Measurements from ENCODE around the gene CYSRT1. TPM values are rescaled to one million over a fixed set of nuclear protein-coding genes. Genes with fewer than 3 reads are reported as not detected.

CYSRT1 gene
- total and polyA plus RNA-seq, 2 donors (not counting 1 experiment from before 2014, with no cell fraction given) = 0.22 to 0.51 TPM

GRCh38 chr9:137220317-137221094 is 4.5 kb upstream of the CYSRT1 start:
- Mint-ChIP-seq H3K27ac (no peak overlapping the region), H3K9me3 (ENCODE audit: insufficient read depth) (no peaks in the 10 kb centered on the region), H3K27me3 (no peaks in the 10 kb centered on the region), H3K4me1 (peaks cover 12% of the 10 kb centered on the region), H3K4me3 (peak overlapping the region; percentile 57)
- DNase-seq (no peak), ATAC-seq (ENCODE audit: low read depth) (no peak)
- ChIA-PET CTCF (interaction anchor here (0.6 kb wide), 1 partner anchor 16 kb away, joined by 3 read pairs; no protein-coding TSS in a partner anchor), POLR2A (interaction anchor here (0.6 to 1.1 kb wide), 2 partner anchors 19 to 107 kb away, joined by 3 to 6 read pairs; partner anchors contain the start of gene TPRN)
- WGBS (ENCODE audit: insufficient coverage) = 92% methylated on average over 52 of the region's 52 CpGs
- intact Hi-C loops (cut with micrococcal nuclease) = loop anchor here (5.0 kb wide), 1 partner anchor 387 kb away; the partner anchor contains the start of gene ARRDC1
- Histone ChIP-seq H3K36me3 (replicated peaks in 1 of 2; ENCODE audit: control extremely low read depth in 1 of 2, control insufficient read depth in 1 of 2, extremely low read depth in 1 of 2, insufficient read depth in 2 of 2, low read length in 1 of 2) (no peaks in the 10 kb centered on the region), H2AFZ (ENCODE audit: insufficient read depth, low read depth, low read length, poor library complexity, severe bottlenecking) (no peak overlapping the region), H3K4me1 (ENCODE audit: control insufficient read depth in 2 of 2, insufficient read depth in 2 of 2, low read length in 2 of 2) (peaks cover 9 to 25% of the 10 kb centered on the region in 2 donors), H3K4me3 (ENCODE audit: control extremely low read depth in 1 of 5, extremely low read depth in 1 of 5, insufficient read depth in 1 of 5, low read depth in 2 of 5, low read length in 4 of 5) (no peak overlapping the region), H3K9me3 (ENCODE audit: control extremely low read depth in 1 of 3, control insufficient read depth in 2 of 3, insufficient read depth in 1 of 3, low read length in 2 of 3) (no peaks in the 10 kb centered on the region), H3K79me2 (ENCODE audit: control insufficient read depth, insufficient read depth, low read length) (no peaks in the 10 kb centered on the region), H3K4me2 (replicated peaks; ENCODE audit: low read depth, low read length, poor library complexity, severe bottlenecking) (no peak overlapping the region), H3K27ac (ENCODE audit: low read length in 2 of 2) (no peak overlapping the region), H4K20me1 (ENCODE audit: control insufficient read depth, insufficient read depth, low read length, poor library complexity, severe bottlenecking) (no peaks in the 10 kb centered on the region), H3K9ac (ENCODE audit: low read length) (no peak overlapping the region), H3K27me3 (replicated peaks in 1 of 4; ENCODE audit: control extremely low read depth in 1 of 4, control insufficient read depth in 3 of 4, insufficient read depth in 4 of 4, low read length in 3 of 4) (no peaks in the 10 kb centered on the region)
- TF ChIP-seq CTCF (IDR thresholded peaks at IDR 0.05) (no peak), EZH2 (IDR thresholded peaks at IDR 0.05; ENCODE audit: borderline replicate concordance, insufficient read depth, low read depth, low read length, poor library complexity, severe bottlenecking) (no peak)

GRCh38 chr9:137221095-137221505 is 3.9 kb upstream of the CYSRT1 start:
- peaks cover 12% of the 10 kb centered on the region for H3K4me1 Mint-ChIP-seq
- Histone ChIP-seq H3K4me3 (ENCODE audit: control extremely low read depth in 1 of 5, extremely low read depth in 1 of 5, insufficient read depth in 1 of 5, low read depth in 2 of 5, low read length in 4 of 5) (no peak overlapping the region), H3K27me3 (replicated peaks in 1 of 4; ENCODE audit: control extremely low read depth in 1 of 4, control insufficient read depth in 3 of 4, insufficient read depth in 4 of 4, low read length in 3 of 4) (peaks cover 0 to 2% (median 0%) of the 10 kb centered on the region in 4 experiments), H3K36me3 (replicated peaks in 1 of 2; ENCODE audit: control extremely low read depth in 1 of 2, control insufficient read depth in 1 of 2, extremely low read depth in 1 of 2, insufficient read depth in 2 of 2, low read length in 1 of 2) (no peaks in the 10 kb centered on the region), H3K9ac (ENCODE audit: low read length) (no peak overlapping the region), H4K20me1 (ENCODE audit: control insufficient read depth, insufficient read depth, low read length, poor library complexity, severe bottlenecking) (no peaks in the 10 kb centered on the region), H3K27ac (ENCODE audit: low read length in 2 of 2) (no peak overlapping the region), H3K4me2 (replicated peaks; ENCODE audit: low read depth, low read length, poor library complexity, severe bottlenecking) (peak overlapping the region; percentile 95), H2AFZ (ENCODE audit: insufficient read depth, low read depth, low read length, poor library complexity, severe bottlenecking) (no peak overlapping the region), H3K9me3 (ENCODE audit: control extremely low read depth in 1 of 3, control insufficient read depth in 2 of 3, insufficient read depth in 1 of 3, low read length in 2 of 3) (no peaks in the 10 kb centered on the region), H3K79me2 (ENCODE audit: control insufficient read depth, insufficient read depth, low read length) (no peaks in the 10 kb centered on the region), H3K4me1 (ENCODE audit: control insufficient read depth in 2 of 2, insufficient read depth in 2 of 2, low read length in 2 of 2) (peaks cover 9 to 25% of the 10 kb centered on the region in 2 donors)
- H3K27me3 Mint-ChIP-seq = no peaks in the 10 kb centered on the region
- ChIA-PET POLR2A (no interaction called here), CTCF (no interaction called here)
- TF ChIP-seq EZH2 (IDR thresholded peaks at IDR 0.05; ENCODE audit: borderline replicate concordance, insufficient read depth, low read depth, low read length, poor library complexity, severe bottlenecking) (no peak), CTCF (IDR thresholded peaks at IDR 0.05) (no peak)
- WGBS (ENCODE audit: insufficient coverage) = 97% methylated on average over 6 of the region's 14 CpGs
- peak overlapping the region; percentile 57 for H3K4me3 Mint-ChIP-seq
- DNase-seq (no peak), ATAC-seq (ENCODE audit: low read depth) (no peak)
- H3K9me3 Mint-ChIP-seq (ENCODE audit: insufficient read depth) = no peaks in the 10 kb centered on the region
- intact Hi-C loops (cut with micrococcal nuclease) = loop anchor here (5.0 kb wide), 1 partner anchor 386 kb away; the partner anchor contains the start of gene ARRDC1
- no peak overlapping the region for H3K27ac Mint-ChIP-seq
